HuH-7.5 (cell line): ENCODE data around the gene UBASH3A.
A peak's percentile ranks its signal among the peaks of the same experiment; 100 is the strongest.

Source experiments
- DNase-seq: peaks from one replicate; pipeline ENCODE4 v3.0.0; 2011; ENCODE audit warnings: low spot score

UBASH3A gene

GRCh38 chr21:42452401-42453223 lies 48.9 kb downstream of the UBASH3A start:
- DNase-seq, result no peak

GRCh38 chr21:42453224-42453985 lies 49.7 kb downstream of the UBASH3A start:
- no peak for DNase-seq

- DNase-seq, result no peak
Measured at GRCh38 chr21:42453986-42454570, 50.4 kb downstream of the UBASH3A start.

GRCh38 chr21:42454786-42455185 lies 51.1 kb downstream of the UBASH3A start:
- no peak for DNase-seq

GRCh38 chr21:42455196-42455595 lies 51.5 kb downstream of the UBASH3A start:
- no peak for DNase-seq

- no peak for DNase-seq
Measured at GRCh38 chr21:42455754-42456440, 52.2 kb downstream of the UBASH3A start.

GRCh38 chr21:42456457-42456856 lies 52.8 kb downstream of the UBASH3A start:
- DNase-seq, result no peak

GRCh38 chr21:42459082-42459460 lies 55.4 kb downstream of the UBASH3A start:
- DNase-seq, result no peak

GRCh38 chr21:42459546-42460215 lies 56.0 kb downstream of the UBASH3A start:
- DNase-seq, result no peak

- no peak for DNase-seq
Measured at GRCh38 chr21:42460391-42461184, 56.9 kb downstream of the UBASH3A start.

- DNase-seq, result no peak
Measured at GRCh38 chr21:42461185-42461520, 57.5 kb downstream of the UBASH3A start.

- no peak for DNase-seq
Measured at GRCh38 chr21:42461881-42462877, 58.5 kb downstream of the UBASH3A start.

GRCh38 chr21:42463861-42464515 lies 60.3 kb downstream of the UBASH3A start:
- peak; percentile 24 for DNase-seq

GRCh38 chr21:42465008-42465802 lies 61.5 kb downstream of the UBASH3A start:
- DNase-seq, result no peak

GRCh38 chr21:42465803-42466127 lies 62.1 kb downstream of the UBASH3A start:
- no peak for DNase-seq

GRCh38 chr21:42466700-42467099 lies 63.0 kb downstream of the UBASH3A start:
- no peak for DNase-seq

- DNase-seq, result peak; percentile 20
Measured at GRCh38 chr21:42467140-42467983, 63.7 kb downstream of the UBASH3A start.
